GM19455 (cell line): ENCODE results near the gene CHDH.

ENCODE experiments used
- ATAC-seq: cut with Tn5 transposase; IDR thresholded peaks from one replicate; pipeline ENCODE4 v1.9.1; 2021; ENCODE audit not compliant: unreplicated experiment

CHDH gene, protein sequence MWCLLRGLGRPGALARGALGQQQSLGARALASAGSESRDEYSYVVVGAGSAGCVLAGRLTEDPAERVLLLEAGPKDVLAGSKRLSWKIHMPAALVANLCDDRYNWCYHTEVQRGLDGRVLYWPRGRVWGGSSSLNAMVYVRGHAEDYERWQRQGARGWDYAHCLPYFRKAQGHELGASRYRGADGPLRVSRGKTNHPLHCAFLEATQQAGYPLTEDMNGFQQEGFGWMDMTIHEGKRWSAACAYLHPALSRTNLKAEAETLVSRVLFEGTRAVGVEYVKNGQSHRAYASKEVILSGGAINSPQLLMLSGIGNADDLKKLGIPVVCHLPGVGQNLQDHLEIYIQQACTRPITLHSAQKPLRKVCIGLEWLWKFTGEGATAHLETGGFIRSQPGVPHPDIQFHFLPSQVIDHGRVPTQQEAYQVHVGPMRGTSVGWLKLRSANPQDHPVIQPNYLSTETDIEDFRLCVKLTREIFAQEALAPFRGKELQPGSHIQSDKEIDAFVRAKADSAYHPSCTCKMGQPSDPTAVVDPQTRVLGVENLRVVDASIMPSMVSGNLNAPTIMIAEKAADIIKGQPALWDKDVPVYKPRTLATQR

DNA sequence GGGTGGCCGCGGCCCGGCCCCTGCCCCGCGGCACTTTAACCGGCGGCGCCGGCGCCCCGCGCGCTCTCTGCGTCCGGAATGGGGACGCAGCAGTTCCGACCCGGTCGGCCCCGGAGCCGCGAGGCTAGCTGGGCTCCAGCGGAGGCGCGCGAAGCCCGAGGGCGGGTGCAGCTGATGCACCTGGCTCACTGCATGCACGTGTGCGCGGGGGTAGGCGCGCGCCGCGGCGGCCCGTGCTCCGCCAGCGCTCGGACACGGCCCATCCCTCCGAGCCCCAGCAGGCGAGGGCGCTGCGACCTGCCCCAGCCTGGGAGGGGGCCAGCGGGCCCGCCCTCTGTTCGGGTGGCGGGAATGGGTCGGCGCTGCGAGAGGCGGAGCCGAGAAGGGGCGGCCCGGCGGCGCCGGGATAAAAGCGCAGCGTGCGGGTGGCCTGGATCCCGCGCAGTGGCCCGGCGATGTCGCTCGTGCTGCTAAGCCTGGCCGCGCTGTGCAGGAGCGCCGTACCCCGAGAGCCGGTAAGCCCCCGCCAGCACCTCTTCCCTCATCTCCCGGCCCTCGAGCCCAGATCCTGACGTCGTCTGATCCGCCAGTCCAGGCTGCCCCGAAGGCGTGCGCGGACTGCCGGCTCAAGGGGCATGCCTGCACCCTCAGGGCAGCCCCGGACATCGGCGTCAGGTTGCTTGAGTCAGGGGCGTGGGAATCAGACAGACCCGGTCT is at the start of gene CHDH, which contains the start of gene IL17RB:
Gene CHDH (minus strand): TSS at position 286 of the 717 bp plus-strand sequence. CDS start 22,411 bp downstream, outside the sequence.
Gene IL17RB (plus strand): TSS at position 435 of the 717 bp plus-strand sequence. CDS start 21 bp downstream, at position 456.
- ATAC-seq: peak; percentile 43

DNA sequence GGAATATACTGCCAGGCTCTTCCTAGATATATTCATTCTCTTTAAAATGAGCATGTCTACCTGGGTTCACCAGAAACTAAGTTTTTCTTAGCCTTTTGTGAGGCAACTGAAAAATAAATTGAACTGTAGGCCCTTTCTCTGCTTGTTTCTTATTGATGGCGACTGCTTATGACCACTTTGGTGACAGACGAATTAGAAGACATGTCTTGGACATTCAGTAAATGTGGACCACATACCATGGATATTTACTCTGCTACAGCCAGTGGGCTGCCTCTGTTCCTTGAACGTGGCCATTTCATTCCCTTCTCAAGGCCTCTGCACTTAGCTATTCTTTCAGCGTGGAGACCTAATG is 46.0 kb upstream of the CHDH start:
- no peak for ATAC-seq

DNA sequence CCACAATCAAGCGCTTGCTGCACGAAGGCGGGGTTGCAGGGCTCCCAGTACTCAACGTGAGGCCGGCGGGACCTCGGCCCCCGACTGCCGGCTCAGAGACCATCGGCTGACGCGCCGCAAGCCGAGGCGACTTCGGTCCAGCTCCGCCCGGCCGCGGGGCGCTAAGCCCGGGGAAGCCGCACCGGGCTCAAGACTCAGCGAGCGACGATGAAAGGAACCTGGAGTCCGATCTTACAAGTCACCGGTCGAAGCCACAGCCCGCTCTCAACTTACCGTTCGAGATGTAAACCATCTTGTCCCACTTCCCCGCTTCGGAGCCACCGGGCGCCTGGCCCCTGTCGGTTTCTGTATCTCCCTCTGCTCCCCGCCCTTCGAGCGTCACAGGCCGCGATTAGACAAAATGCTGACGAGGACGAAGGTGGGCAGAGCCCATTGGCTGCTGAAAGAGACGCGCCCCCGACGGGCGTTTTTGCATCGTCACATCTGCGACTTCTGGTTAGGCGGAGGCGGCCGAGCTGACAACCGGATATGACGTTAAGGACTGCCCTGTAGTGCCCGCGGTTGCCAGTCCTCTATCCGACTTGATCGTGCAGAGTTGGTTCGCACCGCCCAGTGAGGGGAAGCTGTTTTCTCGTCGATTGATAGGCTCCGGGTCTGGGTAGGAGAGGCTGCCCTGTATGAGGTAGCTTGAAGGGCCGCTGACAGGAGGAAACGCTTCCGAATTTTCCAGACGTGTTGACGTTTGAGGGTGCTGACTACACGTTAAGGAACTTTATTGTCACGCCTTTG is 45.5 kb upstream of the CHDH start, which contains the start of gene SELENOK:
Gene SELENOK (minus strand): TSS at position 363 of the 789 bp plus-strand sequence.
- peak; percentile 98 for ATAC-seq

DNA sequence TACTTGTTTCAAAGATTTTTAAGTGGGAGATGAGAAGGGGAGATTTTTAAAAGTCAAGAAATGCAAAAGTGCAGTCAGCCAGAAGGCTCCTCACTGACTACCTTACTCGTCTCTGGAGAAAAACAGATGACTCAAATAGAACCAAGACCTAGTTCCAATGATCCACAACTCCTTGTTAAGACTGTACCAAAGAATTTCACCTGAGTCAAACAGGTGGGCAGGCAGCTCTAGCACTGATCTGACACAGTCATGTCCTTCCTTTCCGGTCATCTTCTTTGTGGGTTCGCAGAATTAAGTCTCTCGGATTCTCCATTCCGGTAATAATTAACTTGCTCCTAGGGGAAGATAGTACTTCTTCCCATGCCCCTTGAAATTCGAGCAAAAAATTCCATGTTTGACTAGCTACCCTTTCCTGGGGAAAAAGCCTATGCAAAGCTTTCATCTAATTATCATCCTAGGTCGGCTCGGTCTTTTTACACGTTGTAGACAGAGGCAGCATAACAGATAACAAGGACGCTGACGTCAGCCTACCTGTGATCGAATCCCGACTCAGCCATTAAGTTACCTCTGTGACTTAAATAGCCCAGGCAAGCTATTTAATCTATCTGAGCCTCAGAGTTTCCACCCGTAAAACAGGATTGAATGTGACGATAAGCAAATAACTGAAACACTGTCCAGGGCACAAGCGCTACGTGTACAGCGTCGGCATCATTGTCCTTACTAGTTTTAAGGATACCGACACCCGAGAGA is 44.7 kb upstream of the CHDH start:
- ATAC-seq: no peak

DNA sequence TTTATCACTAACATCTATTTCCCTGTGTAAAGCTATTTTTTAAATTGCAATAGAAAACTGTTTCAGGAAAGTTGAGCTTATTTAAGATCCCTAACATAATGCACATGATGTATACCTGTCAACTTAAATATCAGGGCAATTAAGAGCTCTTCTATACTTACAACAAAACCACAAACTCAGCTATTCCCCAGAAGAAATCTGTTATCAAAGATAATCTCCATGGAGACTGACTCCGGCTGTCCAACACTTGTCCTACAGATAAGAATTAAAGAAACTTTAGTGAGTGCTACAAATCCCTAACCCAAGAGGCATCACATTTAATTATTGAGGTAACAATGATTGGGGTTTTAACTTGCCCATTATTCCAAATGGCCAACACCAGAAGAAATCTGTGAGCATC is 42.0 kb upstream of the CHDH start:
- ATAC-seq: no peak

DNA sequence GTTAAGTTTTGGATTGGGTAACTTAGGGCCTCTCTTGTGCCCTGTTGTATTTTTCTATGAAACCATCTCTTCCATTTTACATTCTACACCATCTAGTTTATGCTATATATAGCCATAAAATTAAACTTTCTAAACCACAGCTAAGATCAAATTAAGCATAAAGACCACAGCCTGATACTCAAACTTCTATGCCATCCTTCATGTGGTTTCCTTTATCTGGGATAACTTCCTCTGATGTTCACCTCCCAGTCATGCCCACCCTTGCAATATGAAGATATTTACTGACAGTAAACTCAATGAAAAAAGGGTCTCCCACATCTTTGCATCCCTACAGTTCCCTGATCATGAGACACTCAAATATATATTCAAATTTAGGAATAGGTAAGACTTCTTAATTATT is 41.2 kb upstream of the CHDH start:
- no peak for ATAC-seq

DNA sequence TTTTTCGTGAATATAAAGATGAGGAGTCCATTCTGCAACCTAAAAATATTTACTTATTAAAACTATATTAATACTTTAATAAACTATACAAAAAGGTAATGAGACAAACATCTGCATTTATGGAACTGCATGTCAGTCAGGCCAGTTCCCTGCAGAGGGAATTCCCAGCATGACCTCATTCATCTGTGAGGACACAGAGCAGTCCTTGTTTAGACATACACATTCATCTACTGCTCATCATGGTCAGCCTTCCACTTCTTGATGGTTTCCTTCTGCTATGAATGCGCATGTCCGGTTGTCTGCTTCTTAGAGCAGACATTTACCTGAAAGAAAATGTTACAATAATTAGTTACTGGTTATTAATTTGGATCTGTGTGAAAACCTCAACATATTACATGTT is 39.0 kb upstream of the CHDH start:
- no peak for ATAC-seq

DNA sequence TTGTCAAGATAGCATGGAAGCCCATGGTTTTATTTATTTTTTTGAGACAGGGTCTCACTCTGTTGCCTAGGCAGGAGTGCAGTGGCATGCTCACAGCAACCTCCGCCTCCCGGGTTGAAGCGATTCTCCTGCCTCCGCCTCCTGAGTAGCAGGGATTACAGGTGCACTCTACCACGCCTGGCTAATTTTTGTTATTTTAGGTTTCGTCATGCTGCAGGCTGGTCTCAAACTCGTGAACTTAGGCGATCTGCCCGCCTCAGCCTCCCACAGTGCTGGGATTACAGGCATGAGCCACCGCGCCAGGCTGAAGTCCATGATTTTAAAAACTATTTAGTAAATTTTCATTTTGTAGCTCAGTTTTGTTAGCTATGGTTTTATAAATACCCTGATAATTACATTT is 38.4 kb upstream of the CHDH start:
- no peak for ATAC-seq

DNA sequence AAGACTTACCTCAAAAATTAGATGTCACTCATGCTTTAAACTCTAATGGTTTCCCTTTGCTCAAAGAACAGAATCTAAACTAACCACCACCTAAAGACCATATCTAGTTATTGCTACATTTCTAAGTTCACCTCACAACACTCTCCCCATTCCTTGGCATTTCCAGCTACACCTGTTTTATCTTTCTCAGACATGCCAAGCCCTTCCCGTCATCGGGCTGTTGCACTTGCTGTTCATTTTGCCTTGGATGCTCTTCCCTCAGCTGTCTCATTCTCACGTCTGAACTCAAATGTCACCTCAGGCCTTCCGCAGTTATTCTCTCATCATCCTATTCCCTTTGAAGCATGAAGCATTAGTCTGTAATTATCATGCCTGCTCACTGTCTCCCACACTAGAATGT is 36.8 kb upstream of the CHDH start:
- ATAC-seq: no peak

DNA sequence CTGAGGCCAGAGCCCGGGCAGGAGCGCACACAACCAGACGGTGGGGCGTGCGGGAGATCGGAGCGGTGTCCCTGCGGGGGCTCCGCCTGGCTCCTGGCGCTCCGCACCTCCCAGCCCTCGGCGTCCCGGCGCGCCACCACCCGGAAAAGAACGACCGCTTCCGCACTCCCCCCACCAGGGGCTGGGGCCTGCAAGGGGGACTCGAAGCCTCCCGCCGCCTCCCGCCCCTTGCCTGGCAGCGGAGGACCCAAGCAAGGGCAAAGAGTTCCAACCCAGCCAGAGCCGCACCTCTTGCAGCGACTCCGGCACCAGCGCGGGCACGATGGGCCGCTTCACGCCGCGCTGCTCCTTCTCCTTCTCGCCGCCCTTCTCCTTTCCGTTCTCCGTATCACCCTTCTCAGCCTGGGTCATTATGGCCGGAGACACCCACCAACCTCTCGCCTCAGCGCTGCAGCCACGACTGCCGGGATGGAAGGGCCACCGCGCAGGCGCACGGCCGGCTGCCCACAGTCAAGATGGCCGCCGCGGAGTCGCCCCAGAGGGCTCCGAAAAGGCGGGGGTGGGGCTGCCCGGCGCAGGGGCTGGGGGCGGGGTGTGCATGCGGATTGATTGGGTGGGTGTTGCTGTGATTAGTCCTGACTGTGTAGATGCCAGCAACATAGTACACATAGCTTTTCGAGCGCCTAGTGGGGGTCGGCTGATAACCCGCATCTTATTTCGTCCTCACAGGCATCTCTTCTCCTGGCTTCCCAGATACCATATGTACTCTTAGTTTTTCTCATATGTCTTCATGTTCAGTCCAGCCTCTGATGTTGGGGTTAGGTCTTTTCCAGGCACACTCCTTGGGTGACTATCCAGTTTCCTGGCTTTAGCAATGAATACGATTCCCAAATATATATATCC is 35.7 kb upstream of the CHDH start, which contains the start of gene ACTR8:
Gene ACTR8 (minus strand): TSS at position 462 of the 903 bp plus-strand sequence. CDS start 51 bp downstream, at position 411.
- ATAC-seq: peak; percentile 88

DNA sequence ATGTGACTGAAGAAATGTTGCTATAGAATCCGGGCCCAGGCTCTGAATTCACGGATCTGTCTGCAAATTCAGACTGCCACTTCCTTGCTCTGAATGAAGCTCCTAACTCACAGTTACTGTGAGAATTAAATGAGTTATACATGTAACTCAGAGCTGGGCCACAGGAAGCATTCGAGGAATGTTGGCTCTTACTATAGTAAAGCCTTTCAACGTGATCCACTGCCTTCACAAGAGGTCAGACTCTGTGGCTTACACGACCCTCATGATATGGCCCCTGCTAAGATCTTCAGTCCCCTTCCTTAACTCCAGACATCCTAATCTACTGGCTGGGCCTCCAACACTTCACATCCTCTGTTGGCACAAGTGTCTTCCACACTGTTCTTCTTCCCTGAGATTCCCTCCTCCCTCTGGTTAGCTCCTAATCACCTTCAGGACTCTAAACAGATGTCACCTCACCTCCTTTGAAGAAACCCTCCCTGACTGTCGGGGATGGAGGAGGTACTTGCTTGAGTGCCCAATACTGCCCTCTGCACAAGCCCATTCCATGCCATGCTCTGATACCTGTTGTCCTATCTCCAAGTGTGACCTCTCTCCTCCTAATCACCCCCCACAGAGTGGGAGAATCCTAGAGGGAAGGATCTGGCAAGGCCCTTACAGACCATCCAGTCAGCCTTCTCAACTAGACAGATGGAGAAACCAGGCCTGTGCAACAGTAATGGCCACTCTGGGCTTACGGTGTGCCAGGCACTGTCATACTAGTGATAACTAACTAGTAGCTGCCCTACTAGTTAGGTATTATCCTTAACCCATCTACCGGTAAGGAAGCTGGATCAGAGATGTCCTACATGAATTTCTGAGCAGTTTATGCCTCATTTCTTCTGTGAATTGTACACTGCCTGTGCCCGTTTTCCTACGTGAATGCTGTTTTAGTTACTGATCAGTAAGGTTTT is 34.5 kb upstream of the CHDH start:
- no peak for ATAC-seq

DNA sequence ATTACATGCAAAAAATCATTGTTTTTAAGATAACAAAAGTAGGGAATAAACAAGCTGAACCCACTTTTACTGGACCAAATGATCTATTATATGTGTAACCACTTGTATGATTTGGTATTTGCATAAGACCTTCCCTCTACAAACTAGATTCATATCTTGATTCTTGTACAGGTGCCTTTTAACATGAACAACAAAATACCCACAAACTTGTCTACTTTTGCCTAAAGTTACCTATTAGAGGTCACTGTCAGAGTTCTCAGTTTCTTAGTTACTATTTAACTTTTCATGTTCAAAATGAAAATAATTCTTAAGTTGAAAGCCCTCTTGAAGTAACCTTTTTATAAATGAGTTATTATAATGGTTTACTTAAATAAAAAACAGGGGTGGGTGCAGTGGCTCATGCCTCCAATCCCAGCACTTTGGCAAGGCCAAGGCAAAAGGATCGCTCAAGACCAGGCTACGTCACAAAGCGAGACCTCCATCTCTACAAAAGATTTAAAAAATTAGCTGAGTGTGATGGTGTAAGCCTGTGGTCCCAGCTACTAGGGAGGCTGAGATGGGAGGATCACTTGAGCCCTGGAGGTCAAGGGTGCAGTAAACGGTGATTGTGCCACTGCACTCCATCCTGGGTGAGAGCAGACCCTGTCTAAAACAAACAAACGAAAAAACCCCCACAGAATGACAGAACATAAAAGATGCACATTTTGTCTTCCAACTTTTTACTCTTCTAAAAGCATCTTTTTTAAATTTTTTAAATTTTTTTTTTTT is 19.7 kb upstream of the CHDH start:
- ATAC-seq: no peak

DNA sequence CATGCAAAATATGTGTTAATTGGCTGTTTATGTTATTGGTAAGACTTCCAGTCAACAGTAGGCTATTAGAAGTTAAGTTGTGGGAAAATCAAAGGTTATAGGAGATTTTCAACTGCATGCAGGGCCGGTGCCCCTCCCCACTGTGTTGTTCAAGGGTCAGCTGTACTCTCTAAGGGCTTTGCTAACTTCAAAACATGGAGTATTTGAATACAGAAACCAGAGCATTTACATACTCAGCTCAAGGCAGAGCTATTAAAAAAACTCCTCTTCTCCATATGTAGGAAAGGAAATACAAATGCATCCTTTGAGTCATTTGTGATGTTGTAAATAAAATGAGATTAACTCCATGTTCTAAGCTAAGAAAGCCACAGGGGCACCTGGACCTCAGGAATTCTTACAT is 16.9 kb upstream of the CHDH start:
- no peak for ATAC-seq

DNA sequence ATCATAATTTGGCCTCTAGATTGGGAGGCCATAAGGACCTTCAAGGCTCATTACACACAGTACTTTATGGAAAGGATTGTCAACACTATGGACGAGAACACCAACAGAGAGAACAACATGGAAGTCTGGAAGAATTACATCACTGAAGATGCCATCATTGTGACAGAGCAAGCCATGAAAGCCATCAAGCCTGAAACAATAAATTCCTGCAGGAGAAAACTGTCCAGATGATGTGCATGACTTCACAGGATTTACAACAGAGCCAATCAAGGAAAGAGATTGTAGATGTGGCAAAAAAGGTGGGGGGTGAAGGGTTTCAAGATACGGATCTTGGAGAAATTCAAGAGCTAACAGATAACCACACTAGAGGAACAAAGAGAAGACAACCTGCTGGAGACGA is 16.0 kb upstream of the CHDH start:
- no peak for ATAC-seq

DNA sequence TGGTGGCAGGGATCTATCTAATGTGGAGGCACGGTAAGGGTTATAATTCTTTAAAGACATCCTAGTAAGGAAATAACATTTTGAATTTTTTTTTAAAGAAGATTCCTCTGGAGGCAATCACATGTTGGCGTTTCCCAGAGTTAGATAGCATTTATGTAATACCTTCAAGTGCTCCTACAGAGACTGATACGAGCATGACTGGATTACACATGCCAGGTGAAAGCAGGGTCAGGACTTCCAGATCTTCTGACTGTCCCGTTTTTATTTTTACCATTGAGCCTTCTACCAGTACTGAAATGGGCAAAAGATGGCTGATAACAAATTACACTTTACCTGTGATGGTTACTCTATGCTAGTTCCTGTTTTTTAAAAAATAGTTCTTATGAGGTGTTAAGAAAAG is 14.0 kb upstream of the CHDH start:
- no peak for ATAC-seq

DNA sequence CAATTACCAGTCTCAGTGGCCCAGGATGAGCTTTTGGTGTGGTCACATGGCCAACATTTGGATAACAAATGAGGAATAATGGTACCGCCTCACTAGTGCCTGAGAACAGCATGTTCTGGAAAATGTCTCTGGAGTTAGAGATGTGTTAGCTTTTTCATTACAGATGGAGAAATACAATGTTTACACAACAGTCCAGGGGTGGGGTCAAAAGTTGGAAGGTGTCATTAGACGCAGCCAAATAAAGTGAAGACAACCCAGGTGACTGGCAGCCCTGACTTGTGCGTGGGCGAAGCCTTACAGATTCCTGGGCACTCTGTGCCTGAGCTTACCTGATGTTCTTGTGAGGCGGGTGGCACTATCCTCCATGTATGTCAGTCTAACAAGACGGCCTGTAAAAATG is 13.0 kb upstream of the CHDH start:
- no peak for ATAC-seq

DNA sequence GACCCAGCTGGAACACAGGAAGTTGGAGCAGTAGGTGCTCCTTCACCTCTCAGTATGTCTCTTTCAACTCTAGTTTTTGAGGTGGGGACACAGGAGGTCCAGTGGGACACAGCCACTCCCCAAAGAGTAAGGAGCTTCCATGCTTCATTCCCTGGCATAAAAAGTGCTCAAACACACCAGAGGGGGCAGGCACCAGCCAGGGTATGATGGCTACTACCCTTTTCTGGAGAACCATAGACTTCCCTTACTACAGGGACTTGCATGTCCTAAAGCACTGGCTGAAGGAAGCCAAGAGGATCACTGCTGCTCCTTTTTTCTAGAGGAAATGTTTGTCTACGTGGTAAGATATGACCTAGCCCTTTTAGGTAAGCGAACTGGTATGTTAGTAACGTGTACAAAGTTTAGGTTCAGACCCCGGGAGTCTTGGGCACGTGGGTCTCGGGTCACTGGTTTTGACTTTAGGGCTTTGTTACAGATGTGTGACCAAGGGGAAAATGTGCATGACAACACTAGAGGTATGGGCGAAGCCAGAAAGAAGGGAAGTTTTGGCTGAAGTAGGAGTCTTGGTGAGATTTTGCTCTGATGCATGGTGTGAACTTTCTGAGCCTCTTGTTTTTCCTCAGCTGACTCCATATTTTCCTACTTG is 12.0 kb upstream of the CHDH start:
- no peak for ATAC-seq
